PC-9 (cell line): Measurements from ENCODE around the gene PTPRT. TPM values are rescaled to one million over a fixed set of nuclear protein-coding genes. Genes with fewer than 3 reads are reported as not detected.

Experiments
- BruUV-seq: library from RNA; stranded (reverse); fragments of 400-500 nt; replicated peaks from 2 replicates; lab custom pipeline; 2021; lab: Mats Ljungman, UMichigan
- CTCF ChIA-PET: fragments of 300-600 bp; sonication (Branson Sonifier 250); formaldehyde crosslinking; loops from one replicate; lab custom pipeline; 2022; ENCODE audit warnings: antibody characterized with exemption; lab: Charles Lee
- POLR2A ChIA-PET: fragments of 300-600 bp; sonication (Branson Sonifier 250); formaldehyde crosslinking; loops from one replicate; lab custom pipeline; 2022; ENCODE audit warnings: antibody characterized with exemption; ENCODE audit not compliant: unreplicated experiment; lab: Charles Lee
- DNase-seq, 2 experiments: peaks; one replicate each; pipeline versions ENCODE4 v3.0.0 to v3.0.0-alpha.2; 2015 to 2022; ENCODE audit warnings: mixed read lengths in 1 of 2
- H2AFZ ChIP-seq: fragments of 200-600 bp; sonication (generic); 2 replicates; pipeline ENCODE4 v1.8.1; 2017; ENCODE audit warnings: antibody characterized with exemption
- H3F3A ChIP-seq: fragments of 200-600 bp; sonication (generic); 2 replicates; pipeline ENCODE4 v1.8.1; 2017; ENCODE audit warnings: antibody characterized with exemption, mild to moderate bottlenecking, low read depth; ENCODE audit not compliant: insufficient read depth
- H3K27ac ChIP-seq: fragments of 200-600 bp; sonication (generic); 2 replicates; pipeline ENCODE4 v1.6.1; 2016; ENCODE audit warnings: mixed run types
- H3K27me3 ChIP-seq: fragments of 200-600 bp; sonication (generic); 2 replicates; pipeline ENCODE4 v1.6.1; 2016; ENCODE audit warnings: low read depth, mixed run types; ENCODE audit not compliant: insufficient read depth
- H3K36me3 ChIP-seq: fragments of 200-600 bp; sonication (generic); 2 replicates; pipeline ENCODE4 v1.6.1; 2016; ENCODE audit warnings: low read depth, mixed run types
- H3K4me1 ChIP-seq: fragments of 200-600 bp; sonication (generic); replicated peaks from 2 replicates; pipeline ENCODE4 v1.6.1; 2016; ENCODE audit warnings: mixed run types; ENCODE audit not compliant: insufficient read depth
- H3K4me2 ChIP-seq: fragments of 200-600 bp; sonication (generic); 2 replicates; pipeline ENCODE4 v1.6.1; 2017; ENCODE audit warnings: mixed run types
- H3K4me3 ChIP-seq: fragments of 200-600 bp; sonication (generic); 2 replicates; pipeline ENCODE4 v1.6.1; 2016; ENCODE audit warnings: mixed run types
- H3K79me2 ChIP-seq: fragments of 200-600 bp; sonication (generic); 2 replicates; pipeline ENCODE4 v1.6.1; 2017; ENCODE audit warnings: low read depth, mixed run types
- H3K9me2 ChIP-seq: fragments of 200-600 bp; sonication (generic); 2 replicates; pipeline ENCODE4 v1.8.1; 2017; ENCODE audit warnings: mild to moderate bottlenecking; ENCODE audit not compliant: insufficient read depth
- H3K9me3 ChIP-seq: fragments of 200-600 bp; sonication (generic); 2 replicates; pipeline ENCODE4 v1.8.1; 2016; ENCODE audit warnings: low read depth; ENCODE audit not compliant: insufficient read depth
- H4K20me1 ChIP-seq: fragments of 200-600 bp; sonication (generic); 2 replicates; pipeline ENCODE4 v1.8.1; 2017; ENCODE audit not compliant: insufficient read depth
- EZH2 ChIP-seq: fragments of 200-600 bp; sonication (generic); IDR thresholded peaks from 2 replicates; pipeline ENCODE4 v1.8.0; 2017; ENCODE audit warnings: antibody characterized with exemption, low read depth
- intact Hi-C: fragments of 100-400 bp; cut with micrococcal nuclease; formaldehyde crosslinking; loops from one replicate; pipeline ENCODE4 v1.10.0; 2022; ENCODE audit not compliant: unreplicated experiment
- total RNA-seq: library from RNA; stranded (reverse); gene quantifications from 2 replicates; pipeline ENCODE4 v1.2.3, GENCODE V29; 2021
- TF ChIP-seq, protein P1 (sequence below): fragments of 200-600 bp; sonication (generic); conservative IDR thresholded peaks from 2 replicates; pipeline ENCODE4 v1.6.1; 2017; ENCODE audit warnings: mixed run types, antibody characterized with exemption, mild to moderate bottlenecking, moderate library complexity

PTPRT gene
- total RNA-seq, 1 experiment from 2014 or later, result not detected

DNA sequence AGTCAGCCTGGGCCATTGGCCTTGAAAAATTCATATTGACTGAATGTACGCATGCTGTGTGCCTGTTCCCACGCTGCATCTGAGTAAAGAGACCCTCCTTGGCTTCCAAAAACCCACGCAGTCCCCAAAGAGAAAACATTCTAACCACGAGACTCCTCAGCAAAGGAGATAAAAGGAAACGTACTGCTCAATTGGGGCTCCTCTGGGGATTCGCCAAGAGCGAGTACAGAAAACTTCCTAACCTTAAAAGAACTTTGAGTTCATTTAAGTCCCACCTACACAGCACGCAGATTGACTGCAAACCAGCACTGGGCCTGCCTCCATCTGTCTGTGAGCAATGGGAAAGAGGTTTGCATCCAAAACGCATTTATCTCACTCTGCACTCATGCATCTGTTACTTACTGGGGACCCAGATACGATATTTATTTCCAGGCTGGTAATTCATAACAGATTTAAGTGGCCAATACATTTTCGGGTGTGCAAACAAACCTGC, 1065.7 kb downstream of the PTPRT start:
- ChIA-PET CTCF (no interaction called here), POLR2A (no interaction called here)
- DNase-seq, result no peak
- no peak overlapping the region for H3K4me3 ChIP-seq
- no peak overlapping the region for H3K27ac ChIP-seq
- intact Hi-C loops, result no loop called here
- H3K9me3 ChIP-seq, result no peaks in the 10 kb centered on the region
- no peaks in the 10 kb centered on the region; the same call in 1 of the 2 replicates for H4K20me1 ChIP-seq
- H3K36me3 ChIP-seq, result no peaks in the 10 kb centered on the region
- BruUV-seq, result no TSS peak
- H3K79me2 ChIP-seq, result no peaks in the 10 kb centered on the region
- no peak overlapping the region for H2AFZ ChIP-seq
- no peaks in the 10 kb centered on the region for H3K9me2 ChIP-seq
- TF ChIP-seq EZH2, result no peak
- TF ChIP-seq, protein P1, sequence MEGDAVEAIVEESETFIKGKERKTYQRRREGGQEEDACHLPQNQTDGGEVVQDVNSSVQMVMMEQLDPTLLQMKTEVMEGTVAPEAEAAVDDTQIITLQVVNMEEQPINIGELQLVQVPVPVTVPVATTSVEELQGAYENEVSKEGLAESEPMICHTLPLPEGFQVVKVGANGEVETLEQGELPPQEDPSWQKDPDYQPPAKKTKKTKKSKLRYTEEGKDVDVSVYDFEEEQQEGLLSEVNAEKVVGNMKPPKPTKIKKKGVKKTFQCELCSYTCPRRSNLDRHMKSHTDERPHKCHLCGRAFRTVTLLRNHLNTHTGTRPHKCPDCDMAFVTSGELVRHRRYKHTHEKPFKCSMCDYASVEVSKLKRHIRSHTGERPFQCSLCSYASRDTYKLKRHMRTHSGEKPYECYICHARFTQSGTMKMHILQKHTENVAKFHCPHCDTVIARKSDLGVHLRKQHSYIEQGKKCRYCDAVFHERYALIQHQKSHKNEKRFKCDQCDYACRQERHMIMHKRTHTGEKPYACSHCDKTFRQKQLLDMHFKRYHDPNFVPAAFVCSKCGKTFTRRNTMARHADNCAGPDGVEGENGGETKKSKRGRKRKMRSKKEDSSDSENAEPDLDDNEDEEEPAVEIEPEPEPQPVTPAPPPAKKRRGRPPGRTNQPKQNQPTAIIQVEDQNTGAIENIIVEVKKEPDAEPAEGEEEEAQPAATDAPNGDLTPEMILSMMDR, result no peak
- no peaks in the 10 kb centered on the region for H3K4me1 ChIP-seq
- no peaks in the 10 kb centered on the region for H3F3A ChIP-seq
- peaks cover 15% of the 10 kb centered on the region for H3K27me3 ChIP-seq
- H3K4me2 ChIP-seq, result no peak overlapping the region

DNA sequence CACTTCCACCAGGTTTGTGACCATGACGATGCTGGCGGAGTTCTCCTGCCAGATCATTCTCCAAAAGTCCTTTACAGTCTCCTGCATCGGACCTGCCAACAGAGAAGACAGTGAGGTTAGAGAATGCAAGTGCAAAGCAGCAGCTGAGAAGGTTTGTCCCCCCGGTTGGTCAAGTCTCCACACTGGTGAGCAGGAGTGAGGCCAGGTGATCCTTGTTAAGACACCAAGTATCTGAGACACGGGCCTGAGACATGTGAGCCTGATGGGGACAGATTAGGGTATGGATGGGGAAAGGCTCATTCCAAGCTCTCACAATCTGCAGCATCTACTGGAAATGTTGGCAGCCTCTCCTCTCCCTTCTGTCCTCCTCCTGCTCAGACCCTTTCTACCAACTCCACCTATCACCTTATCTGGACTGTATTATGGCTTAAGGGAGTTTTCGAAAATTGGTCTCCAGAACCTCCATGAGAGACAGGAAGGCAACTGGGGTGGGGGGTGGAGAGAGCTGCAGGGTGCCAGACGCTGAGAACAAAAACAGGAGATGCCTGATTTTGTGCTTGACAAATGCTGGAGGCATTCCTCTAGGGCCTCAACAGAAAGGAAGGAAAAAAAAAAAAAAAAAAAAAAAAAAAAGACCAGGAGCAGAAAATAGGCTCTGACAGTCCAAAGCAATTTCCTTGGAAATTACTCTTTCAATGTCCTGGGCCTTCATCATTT, 1071.1 kb downstream of the PTPRT start:
- intact Hi-C loops, result no loop called here
- Histone ChIP-seq H3K79me2 (no peaks in the 10 kb centered on the region), H3F3A (no peaks in the 10 kb centered on the region), H2AFZ (no peak overlapping the region), H3K4me3 (no peak overlapping the region), H3K4me1 (no peaks in the 10 kb centered on the region), H3K4me2 (no peak overlapping the region), H4K20me1 (no peaks in the 10 kb centered on the region; the same call in 1 of the 2 replicates), H3K36me3 (no peaks in the 10 kb centered on the region), H3K27ac (no peak overlapping the region), H3K9me2 (no peaks in the 10 kb centered on the region), H3K9me3 (no peaks in the 10 kb centered on the region), H3K27me3 (peaks cover 61% of the 10 kb centered on the region)
- TF ChIP-seq, protein P1, result no peak
- TF ChIP-seq EZH2, result no peak
- no TSS peak for BruUV-seq
- CTCF ChIA-PET, result no interaction called here
- POLR2A ChIA-PET, result no interaction called here
- DNase-seq, result no peak

DNA sequence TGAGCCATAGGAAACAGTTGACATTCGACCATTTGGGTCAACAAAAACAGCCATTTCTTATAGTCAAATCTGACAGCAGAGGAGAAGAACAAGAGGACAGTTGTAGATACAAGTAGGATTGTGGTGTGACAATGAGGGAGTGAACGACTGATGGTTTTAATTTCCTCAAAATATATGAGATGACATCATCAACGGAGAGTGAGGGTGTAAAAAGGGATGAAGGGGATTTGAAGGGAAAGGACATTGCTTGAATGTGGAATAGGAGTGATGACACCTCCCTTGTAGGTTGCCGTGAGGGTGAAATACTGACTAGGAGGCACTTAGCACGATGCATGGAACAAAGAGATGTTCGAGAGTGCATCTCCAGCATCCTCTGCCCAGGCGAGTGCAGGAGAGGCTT, 1071.7 kb downstream of the PTPRT start:
- no peaks in the 10 kb centered on the region for H3F3A ChIP-seq
- H2AFZ ChIP-seq, result no peak overlapping the region
- H3K4me3 ChIP-seq, result no peak overlapping the region
- H3K79me2 ChIP-seq, result no peaks in the 10 kb centered on the region
- no peaks in the 10 kb centered on the region for H3K9me3 ChIP-seq
- H3K4me1 ChIP-seq, result no peaks in the 10 kb centered on the region
- no peaks in the 10 kb centered on the region for H3K36me3 ChIP-seq
- H3K27ac ChIP-seq, result no peak overlapping the region
- no peaks in the 10 kb centered on the region; the same call in 1 of the 2 replicates for H4K20me1 ChIP-seq
- intact Hi-C loops, result no loop called here
- no peak for TF ChIP-seq EZH2
- TF ChIP-seq, protein P1, result no peak
- no peak for DNase-seq
- ChIA-PET POLR2A (no interaction called here), CTCF (no interaction called here)
- peaks cover 64% of the 10 kb centered on the region for H3K27me3 ChIP-seq
- H3K4me2 ChIP-seq, result no peak overlapping the region
- H3K9me2 ChIP-seq, result no peaks in the 10 kb centered on the region
- no TSS peak for BruUV-seq
